NT2/D1 (cell line): ENCODE results near the gene DHRS12.

ENCODE experiments used
- DNase-seq: peaks from one replicate; pipeline ENCODE4 v3.0.0-alpha.2; 2011; ENCODE audit warnings: low read depth, low spot score
- H3K27me3 ChIP-seq: 2 replicates; pipeline ENCODE4 v1.6.0; 2011; ENCODE audit warnings: mild to moderate bottlenecking; ENCODE audit not compliant: insufficient read length, insufficient read depth
- H3K36me3 ChIP-seq: 2 replicates; pipeline ENCODE4 v1.6.1; 2011; ENCODE audit warnings: mild to moderate bottlenecking, low read length, mixed read lengths; ENCODE audit not compliant: insufficient read depth, insufficient read length
- H3K4me1 ChIP-seq: 2 replicates; pipeline ENCODE4 v1.5.1; 2011; ENCODE audit not compliant: insufficient read depth, insufficient read length
- H3K4me3 ChIP-seq: 2 replicates; pipeline ENCODE4 v1.5.1; 2011; ENCODE audit warnings: low read depth; ENCODE audit not compliant: insufficient read length
- H3K9ac ChIP-seq: 2 replicates; pipeline ENCODE4 v1.6.0; 2011; ENCODE audit warnings: low read depth; ENCODE audit not compliant: insufficient read length
- H3K9me3 ChIP-seq: 2 replicates; pipeline ENCODE4 v1.5.1; 2011; ENCODE audit warnings: mild to moderate bottlenecking, low read length; ENCODE audit not compliant: insufficient read depth
- SUZ12 ChIP-seq: IDR thresholded peaks from 2 replicates; pipeline ENCODE4 v1.6.1; 2011; ENCODE audit not compliant: insufficient read length, insufficient read depth; ENCODE audit errors: extremely low read depth
- YY1 ChIP-seq: IDR thresholded peaks from 2 replicates; pipeline ENCODE4 v1.6.1; 2011; ENCODE audit not compliant: insufficient read length, insufficient read depth
- ZNF274 ChIP-seq: IDR thresholded peaks from 2 replicates; pipeline ENCODE4 v1.6.1; 2011; ENCODE audit warnings: mild to moderate bottlenecking, low read depth, low read length

The DHRS12 gene

GRCh38 chr13:51773515-51773914 is 30.4 kb downstream of the DHRS12 start:
- TF ChIP-seq YY1 = no peak
- no peak for TF ChIP-seq ZNF274
- no peak for TF ChIP-seq SUZ12
- H3K4me3 ChIP-seq = no peak overlapping the region
- no peaks in the 10 kb centered on the region for H3K9me3 ChIP-seq
- no peaks in the 10 kb centered on the region for H3K4me1 ChIP-seq
- no peak overlapping the region for H3K9ac ChIP-seq
- no peaks in the 10 kb centered on the region for H3K36me3 ChIP-seq
- H3K27me3 ChIP-seq = no peaks in the 10 kb centered on the region
- DNase-seq = no peak

DNA sequence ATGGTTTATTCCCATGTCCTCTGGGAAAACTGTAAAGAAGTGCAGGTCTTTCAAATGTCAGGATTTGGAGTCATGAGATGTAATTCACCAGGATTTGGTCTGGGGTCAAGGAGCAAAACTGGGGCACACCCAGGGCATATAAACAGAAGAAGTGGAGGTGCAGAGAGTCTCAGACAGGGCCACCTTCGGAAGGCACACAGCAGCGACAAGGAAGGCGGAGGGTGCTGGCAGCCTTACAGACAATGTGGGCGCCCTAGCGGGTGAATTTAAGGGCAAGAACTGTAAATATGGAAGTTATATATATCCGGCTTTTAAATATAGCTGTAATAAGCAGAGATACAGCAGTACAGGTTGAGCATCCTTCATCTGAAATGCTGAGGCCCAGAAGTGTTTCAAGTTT is 31.2 kb downstream of the DHRS12 start:
- Histone ChIP-seq H3K9me3 (no peaks in the 10 kb centered on the region), H3K4me3 (no peak overlapping the region), H3K36me3 (no peaks in the 10 kb centered on the region), H3K4me1 (no peaks in the 10 kb centered on the region), H3K27me3 (no peaks in the 10 kb centered on the region), H3K9ac (no peak overlapping the region)
- DNase-seq = no peak
- TF ChIP-seq YY1 (no peak), ZNF274 (no peak), SUZ12 (no peak)

GRCh38 chr13:51772105-51772455 is 31.9 kb downstream of the DHRS12 start:
- Histone ChIP-seq H3K9ac (no peak overlapping the region), H3K4me3 (no peak overlapping the region), H3K36me3 (no peaks in the 10 kb centered on the region), H3K9me3 (no peaks in the 10 kb centered on the region), H3K27me3 (no peaks in the 10 kb centered on the region), H3K4me1 (no peaks in the 10 kb centered on the region)
- TF ChIP-seq SUZ12 (no peak), ZNF274 (no peak), YY1 (no peak)
- DNase-seq = no peak

GRCh38 chr13:51771418-51772104 is 32.4 kb downstream of the DHRS12 start:
- Histone ChIP-seq H3K9ac (no peak overlapping the region), H3K9me3 (no peaks in the 10 kb centered on the region), H3K27me3 (no peaks in the 10 kb centered on the region), H3K36me3 (peaks cover 3% of the 10 kb centered on the region), H3K4me3 (no peak overlapping the region), H3K4me1 (no peaks in the 10 kb centered on the region)
- no peak for TF ChIP-seq ZNF274
- TF ChIP-seq SUZ12 = no peak
- TF ChIP-seq YY1 = no peak
- no peak for DNase-seq

DNA sequence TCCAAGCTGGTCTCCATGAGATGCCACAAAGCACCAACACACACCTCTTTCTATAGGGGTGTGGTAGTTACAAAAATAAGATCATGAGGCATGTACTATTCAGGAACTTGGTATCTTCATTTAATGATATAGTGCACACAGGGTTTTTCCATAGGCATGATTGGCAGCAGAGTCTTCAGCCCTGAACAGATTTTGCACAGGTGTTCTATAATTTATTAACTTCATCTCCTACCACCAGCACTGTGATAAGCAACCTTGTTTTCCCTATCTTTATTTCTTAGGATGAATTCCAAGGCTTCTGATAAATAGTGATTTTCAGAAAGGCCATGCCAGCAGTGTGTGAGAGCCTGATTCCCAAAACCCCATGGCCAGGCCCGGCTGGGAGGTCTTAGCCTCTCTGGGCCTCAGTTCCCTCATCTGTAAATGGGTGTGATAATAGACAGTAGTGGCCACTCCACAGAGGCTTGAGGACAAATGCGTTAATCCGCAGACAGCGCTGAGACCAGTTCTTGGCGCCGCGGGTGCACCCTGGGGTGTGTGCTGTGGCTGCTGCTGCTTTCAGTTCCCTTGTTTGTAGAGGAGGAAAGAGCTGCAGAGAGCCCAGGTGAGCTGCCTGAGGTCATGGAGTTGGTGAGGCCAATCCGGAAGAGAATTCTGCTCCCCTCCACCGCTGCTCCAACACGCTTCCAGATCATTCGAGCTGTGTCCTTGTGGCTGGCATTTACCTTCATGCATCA is 33.1 kb downstream of the DHRS12 start:
- Histone ChIP-seq H3K36me3 (peaks cover 4% of the 10 kb centered on the region), H3K9me3 (no peaks in the 10 kb centered on the region), H3K27me3 (no peaks in the 10 kb centered on the region), H3K9ac (no peak overlapping the region), H3K4me1 (no peaks in the 10 kb centered on the region), H3K4me3 (no peak overlapping the region)
- no peak for TF ChIP-seq ZNF274
- no peak for TF ChIP-seq YY1
- no peak for TF ChIP-seq SUZ12
- no peak for DNase-seq

DNA sequence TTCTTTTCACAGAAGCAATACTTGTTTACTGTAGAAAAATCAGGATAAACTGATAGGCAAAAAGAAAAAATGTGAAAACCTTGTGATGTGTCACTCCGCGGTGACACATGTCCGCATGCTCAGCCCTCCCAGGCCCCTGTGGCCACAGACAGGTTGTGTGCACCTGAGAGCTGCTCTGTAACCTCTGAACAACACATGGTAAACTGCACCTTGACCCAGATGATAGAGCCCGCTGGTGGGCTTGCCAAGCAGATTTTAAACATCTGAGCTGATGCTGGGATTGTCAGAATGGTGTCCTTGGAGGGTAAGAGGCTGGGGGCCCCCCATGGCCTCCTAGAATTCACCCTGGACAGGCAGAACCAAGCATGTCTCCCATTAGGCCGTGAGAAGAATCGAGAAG is 33.8 kb downstream of the DHRS12 start:
- TF ChIP-seq YY1 = no peak
- TF ChIP-seq ZNF274 = no peak
- TF ChIP-seq SUZ12 = no peak
- Histone ChIP-seq H3K36me3 (peaks cover 4% of the 10 kb centered on the region), H3K9me3 (no peaks in the 10 kb centered on the region), H3K4me1 (no peaks in the 10 kb centered on the region), H3K9ac (no peak overlapping the region), H3K27me3 (no peaks in the 10 kb centered on the region), H3K4me3 (no peak overlapping the region)
- DNase-seq = no peak

GRCh38 chr13:51769455-51770127 is 34.4 kb downstream of the DHRS12 start:
- TF ChIP-seq YY1 = no peak
- TF ChIP-seq SUZ12 = no peak
- TF ChIP-seq ZNF274 = no peak
- Histone ChIP-seq H3K9ac (no peak overlapping the region), H3K9me3 (no peaks in the 10 kb centered on the region), H3K27me3 (no peaks in the 10 kb centered on the region), H3K36me3 (peaks cover 4% of the 10 kb centered on the region), H3K4me3 (no peak overlapping the region), H3K4me1 (no peaks in the 10 kb centered on the region)
- DNase-seq = no peak
